A549 (cell line): ENCODE results near the gene CYP19A1. TPM values are rescaled to one million over a fixed set of nuclear protein-coding genes. Genes with fewer than 3 reads are reported as not detected.

Experiments
- ATAC-seq, 2 experiments: fragments of 200-7000 bp in 1 of 2; fragments of >200 bp in 1 of 2; cut with Nextera tagmentation in 1 of 2; cut with Tn5 transposase in 1 of 2; 3 replicates each; pipeline versions ENCODE4 v1.8.0 to v1.9.1; 2018 to 2020; ENCODE audit warnings: mild to moderate bottlenecking in 1 of 2, moderate library complexity in 1 of 2
- CTCF ChIA-PET: fragments of 300-600 bp; sonication (Branson Sonifier 250); formaldehyde crosslinking; extraction: SDS; loops from one replicate; lab custom pipeline; 2021; ENCODE audit warnings: antibody characterized with exemption, inconsistent platforms; lab: Yijun Ruan, JAX
- POLR2A ChIA-PET: fragments of 350-600 bp; formaldehyde crosslinking; extraction: SDS; loops from one replicate; lab custom pipeline; 2021; ENCODE audit warnings: antibody characterized with exemption, inconsistent platforms; lab: Yijun Ruan, JAX
- DNase-seq, 2 experiments: peaks; one replicate each; pipeline versions ENCODE4 v3.0.0 to v3.0.0-alpha.2; 2011 to 2016; ENCODE audit warnings: low read depth in 1 of 2, low spot score in 1 of 2
- FAIRE-seq: peaks from 2 replicates; lab custom pipeline; 2011; peaks lifted over from hg19 to GRCh38; lab: Jason Lieb, UNC
- H3K27ac ChIP-seq, 2 experiments: fragments of >200 bp; sonication (Bioruptor Twin); formaldehyde crosslinking; 3 replicates each; pipeline ENCODE4 v1.5.1; 2016 to 2017
- H3K4me1 ChIP-seq: fragments of >200 bp; sonication (Bioruptor Twin); formaldehyde crosslinking; 3 replicates; pipeline ENCODE4 v1.6.1; 2016
- H3K4me2 ChIP-seq: fragments of >200 bp; sonication (Bioruptor Twin); formaldehyde crosslinking; 3 replicates; pipeline ENCODE4 v1.6.1; 2016
- H3K4me3 ChIP-seq: fragments of >200 bp; sonication (Bioruptor Twin); formaldehyde crosslinking; 3 replicates; pipeline ENCODE4 v1.5.1; 2016
- H3K9me3 ChIP-seq: fragments of >200 bp; sonication (Bioruptor Twin); formaldehyde crosslinking; 3 replicates; pipeline ENCODE4 v1.6.1; 2016
- CBX2 ChIP-seq: fragments of 200-600 bp; sonication (generic); IDR thresholded peaks from 2 replicates; pipeline ENCODE4 v1.6.1; 2016; ENCODE audit warnings: low read depth, mild to moderate bottlenecking, borderline replicate concordance
- CBX8 ChIP-seq: fragments of 200-600 bp; sonication (generic); IDR thresholded peaks from 2 replicates; pipeline ENCODE4 v1.6.1; 2016
- CEBPB ChIP-seq, 2 experiments: fragments of >200 bp in 1 of 2; sonication (Bioruptor Twin) in 1 of 2; formaldehyde crosslinking in 1 of 2; IDR thresholded peaks; 2 replicates each; pipeline ENCODE4 v1.6.1; 2012 to 2016
- CHD4 ChIP-seq: fragments of 200-600 bp; sonication (generic); IDR thresholded peaks from 2 replicates; pipeline ENCODE4 v1.6.1; 2016; ENCODE audit warnings: antibody characterized with exemption, mild to moderate bottlenecking, borderline replicate concordance
- EHF ChIP-seq: fragments of 250-450 bp; sonication (Bioruptor Pico); IDR thresholded peaks from 2 replicates; pipeline ENCODE4 v1.5.0; 2020; ENCODE audit warnings: mild to moderate bottlenecking
- ELK1 ChIP-seq: fragments of 150-350 bp; IDR thresholded peaks from 2 replicates; pipeline ENCODE4 v1.6.1; 2014; ENCODE audit warnings: low read depth, mild to moderate bottlenecking, low read length
- EP300 ChIP-seq, 2 experiments: fragments of >200 bp; sonication (Bioruptor Twin); formaldehyde crosslinking; IDR thresholded peaks; 2 replicates in 1 of 2; 3 replicates in 1 of 2; pipeline ENCODE4 v1.6.1; 2016 to 2017
- FOSB ChIP-seq: fragments of 250-450 bp; sonication (Bioruptor Pico); IDR thresholded peaks from 2 replicates; pipeline ENCODE4 v1.5.0; 2020; ENCODE audit warnings: mild to moderate bottlenecking, moderate library complexity
- HDAC2 ChIP-seq: fragments of 200-600 bp; sonication (generic); IDR thresholded peaks from 2 replicates; pipeline ENCODE4 v1.6.1; 2016
- HEYL ChIP-seq: fragments of 250-450 bp; sonication (Bioruptor Pico); IDR thresholded peaks from 2 replicates; pipeline ENCODE4 v1.8.0; 2021; ENCODE audit warnings: mild to moderate bottlenecking, moderate library complexity
- HOXB5 ChIP-seq: fragments of 250-450 bp; sonication (Bioruptor Pico); IDR thresholded peaks from 2 replicates; pipeline ENCODE4 v1.5.0; 2020; ENCODE audit warnings: mild to moderate bottlenecking, moderate library complexity
- JUNB ChIP-seq: fragments of >200 bp; sonication (Bioruptor Twin); formaldehyde crosslinking; IDR thresholded peaks from 2 replicates; pipeline ENCODE4 v1.6.1; 2016
- KDM1A ChIP-seq: fragments of 200-600 bp; sonication (generic); IDR thresholded peaks from 2 replicates; pipeline ENCODE4 v1.6.1; 2016; ENCODE audit warnings: low read depth, mild to moderate bottlenecking
- KDM5A ChIP-seq: fragments of 200-600 bp; sonication (generic); IDR thresholded peaks from 2 replicates; pipeline ENCODE4 v1.6.1; 2016; ENCODE audit warnings: antibody characterized with exemption, mild to moderate bottlenecking
- MAZ ChIP-seq: fragments of 150-350 bp; IDR thresholded peaks from 2 replicates; pipeline ENCODE4 v1.6.1; 2014; ENCODE audit warnings: antibody characterized with exemption, low read depth, low read length, borderline replicate concordance
- MYC ChIP-seq: IDR thresholded peaks from 2 replicates; pipeline ENCODE4 v1.6.1; 2012; ENCODE audit warnings: mild to moderate bottlenecking, inconsistent platforms, low read length, improper control_type of control experiment, borderline replicate concordance
- POLR2AphosphoS2 ChIP-seq: conservative IDR thresholded peaks from 2 replicates; pipeline ENCODE4 v1.6.1; 2012; ENCODE audit warnings: low read length, improper control_type of control experiment, inconsistent platforms
- RAD21 ChIP-seq, 2 experiments: fragments of >200 bp in 1 of 2; sonication (Bioruptor Twin) in 1 of 2; formaldehyde crosslinking in 1 of 2; IDR thresholded peaks in 1 of 2; conservative IDR thresholded peaks in 1 of 2; 2 replicates in 1 of 2; 3 replicates in 1 of 2; pipeline ENCODE4 v1.6.1; 2012 to 2018; ENCODE audit warnings: inconsistent platforms in 1 of 2
- REST ChIP-seq: fragments of 200-600 bp; sonication (generic); IDR thresholded peaks from 2 replicates; pipeline ENCODE4 v1.6.1; 2016; ENCODE audit warnings: antibody characterized with exemption, mild to moderate bottlenecking, moderate library complexity
- RNF2 ChIP-seq: fragments of 200-600 bp; sonication (generic); IDR thresholded peaks from 2 replicates; pipeline ENCODE4 v1.6.1; 2016; ENCODE audit warnings: low read depth, mild to moderate bottlenecking, antibody characterized with exemption, moderate library complexity, borderline replicate concordance
- SMC3 ChIP-seq: fragments of >200 bp; sonication (Bioruptor Twin); formaldehyde crosslinking; IDR thresholded peaks from 3 replicates; pipeline ENCODE4 v1.6.1; 2018; ENCODE audit warnings: inconsistent platforms
- SREBF2 ChIP-seq: fragments of 450-650 bp; IDR thresholded peaks from 2 replicates; pipeline ENCODE4 v1.6.1; 2014; ENCODE audit warnings: mild to moderate bottlenecking, moderate library complexity
- TP53 ChIP-seq: fragments of 250-450 bp; sonication (Bioruptor Pico); IDR thresholded peaks from 2 replicates; pipeline ENCODE4 v1.5.0; 2021; ENCODE audit warnings: mild to moderate bottlenecking, moderate library complexity
- USF2 ChIP-seq: fragments of 450-650 bp; IDR thresholded peaks from 2 replicates; pipeline ENCODE4 v1.6.1; 2014; ENCODE audit warnings: antibody characterized with exemption
- ZNF302 ChIP-seq: fragments of 250-450 bp; sonication (Bioruptor Pico); IDR thresholded peaks from 2 replicates; pipeline ENCODE4 v1.9.0; 2021; ENCODE audit warnings: inconsistent platforms, mild to moderate bottlenecking, moderate library complexity
- WGBS: methylation state at CpG from one replicate; pipeline ENCODE4 v1.1.6; 2017; ENCODE audit errors: missing lambda C conversion rate; 5-methylcytosine and 5-hydroxymethylcytosine counted together
- polyA plus RNA-seq, 4 experiments: library from polyadenylated mRNA; depleted of rRNA in 3 of 4; stranded (reverse); fragments of >200 nt; fragmentation: RNase III in 1 of 4; extraction: RNeasy Plus Mini Kit Qiagen cat#74134 plus additional on column Dnase treatment in 1 of 4; gene quantifications; 2 replicates in 3 of 4; 3 replicates in 1 of 4; pipeline ENCODE4 v1.2.3, GENCODE V29; 2011 to 2017

The CYP19A1 gene
- polyA plus RNA-seq, 2 of the 4 experiments (the other 2 are of a cell fraction), result 0.36 TPM; not detected in 1

- H3K4me2 ChIP-seq, result no peak overlapping the region
- no peaks in the 10 kb centered on the region for H3K9me3 ChIP-seq
- no peak for FAIRE-seq
- ChIA-PET CTCF (interaction anchor here (0.7 to 11.1 kb wide), 33 partner anchors 9 to 1060 kb away, joined by 3 to 228 read pairs (median 6); no protein-coding TSS in a partner anchor), POLR2A (no interaction called here)
- no peak for DNase-seq
- H3K27ac ChIP-seq, result no peak overlapping the region
- TF ChIP-seq CBX8, result no peak
- 80% methylated on average over 4 of the region's 4 CpGs for WGBS
- no peaks in the 10 kb centered on the region for H3K4me1 ChIP-seq
- H3K4me3 ChIP-seq, result no peak overlapping the region
- peak in 1 of 2 experiments; percentile 15; a peak in 1 of 6 replicates for ATAC-seq
Observed at GRCh38 chr15:51280838-51281237, 57.6 kb downstream of the CYP19A1 start.

- Histone ChIP-seq H3K4me1 (no peaks in the 10 kb centered on the region), H3K4me2 (no peak overlapping the region), H3K27ac (no peak overlapping the region), H3K9me3 (no peaks in the 10 kb centered on the region), H3K4me3 (no peak overlapping the region)
- WGBS, result 56% methylated on average over 1 of the region's 1 CpG
- ChIA-PET POLR2A (no interaction called here), CTCF (interaction anchor here (1.4 to 11.1 kb wide), 4 partner anchors 86 to 122 kb away, joined by 4 to 228 read pairs (median 51); no protein-coding TSS in a partner anchor)
- FAIRE-seq (no peak), DNase-seq (no peak), ATAC-seq (no peak)
- no peak for TF ChIP-seq EHF (CRISPR knock-in tag)
- TF ChIP-seq CBX2, result no peak
- no peak for TF ChIP-seq TP53 (CRISPR knock-in tag)
- no peak for TF ChIP-seq JUNB
- no peak for TF ChIP-seq MYC
- no peak for TF ChIP-seq USF2
- TF ChIP-seq ELK1, result no peak
- TF ChIP-seq MAZ, result no peak
- TF ChIP-seq CHD4, result no peak
- TF ChIP-seq SMC3, result no peak
- TF ChIP-seq HDAC2, result no peak
- TF ChIP-seq RAD21 (conservative IDR thresholded peaks at IDR 0.05 in 1 of 2, IDR thresholded peaks at IDR 0.05 in 1 of 2), result no peak
- no peak for TF ChIP-seq POLR2AphosphoS2
- TF ChIP-seq SREBF2, result no peak
- TF ChIP-seq EP300 (IDR thresholded peaks at IDR 0.05), result no peak
- no peak for TF ChIP-seq RNF2
- no peak for TF ChIP-seq KDM5A
- no peak for TF ChIP-seq KDM1A
- no peak for TF ChIP-seq FOSB (CRISPR knock-in tag)
- no peak for TF ChIP-seq HOXB5
Observed at GRCh38 chr15:51279391-51279790, 59.0 kb downstream of the CYP19A1 start.

DNA sequence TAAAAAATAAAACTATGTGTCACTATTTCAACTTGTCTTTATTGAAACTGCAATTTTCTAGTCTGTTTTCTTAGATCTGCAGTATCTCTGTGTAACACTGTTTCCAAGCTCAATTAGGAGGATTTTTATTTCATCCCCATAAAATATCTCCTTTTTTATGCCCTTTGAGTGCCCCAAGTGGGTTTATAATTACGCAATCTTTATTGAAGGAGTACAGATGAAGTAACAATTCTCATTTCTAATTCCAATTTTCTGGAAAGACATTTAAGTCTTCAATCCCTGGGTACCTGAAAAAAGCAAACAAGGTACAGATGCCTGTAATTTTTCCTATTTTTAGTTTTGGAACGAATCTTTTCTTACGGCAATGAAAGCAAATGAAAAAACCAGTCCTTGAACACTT lies 61.3 kb downstream of the CYP19A1 start:
- no peak for ATAC-seq
- no peak for FAIRE-seq
- WGBS, result 66% methylated on average over 3 of the region's 3 CpGs
- ChIA-PET CTCF (interaction anchor here (0.9 to 2.0 kb wide), 5 partner anchors 8 to 125 kb away, joined by 3 to 8 read pairs (median 3); no protein-coding TSS in a partner anchor), POLR2A (no interaction called here)
- TF ChIP-seq REST (no peak), CBX8 (no peak), CBX2 (no peak), ZNF302 (CRISPR knock-in tag) (no peak), HEYL (CRISPR knock-in tag) (no peak), CEBPB (IDR thresholded peaks at IDR 0.05) (peak; percentile 61 to 66; a peak in 3 of 4 replicates)
- Histone ChIP-seq H3K9me3 (no peaks in the 10 kb centered on the region), H3K4me3 (no peak overlapping the region), H3K27ac (no peak overlapping the region), H3K4me2 (no peak overlapping the region), H3K4me1 (no peaks in the 10 kb centered on the region)
- DNase-seq, result no peak
